Breast epithelium (tissue), 4 donors: ENCODE measurements around the gene CATSPER1. TPM values are rescaled to one million over a fixed set of nuclear protein-coding genes. Genes with fewer than 3 reads are reported as not detected.

Experiments
- DNase-seq, 2 donors: peaks; one replicate each; pipeline ENCODE4 v3.0.0-alpha.2; 2019; ENCODE audit warnings: low spot score in 2 of 2
- H3K27ac ChIP-seq, 2 donors: fragments of 200-600 bp; sonication (generic) in 1 of 2; one replicate each; pipeline ENCODE4 v1.5.1; 2016 to 2019; ENCODE audit warnings: mild to moderate bottlenecking in 1 of 2
- H3K27me3 ChIP-seq, 2 donors: fragments of 200-600 bp; sonication (generic) in 1 of 2; one replicate each; pipeline versions ENCODE4 v1.5.1 to v1.6.0; 2017 to 2019; ENCODE audit warnings: control low read depth in 1 of 2, mild to moderate bottlenecking in 1 of 2
- H3K36me3 ChIP-seq: fragments of 200-600 bp; one replicate; pipeline ENCODE4 v1.5.1; 2019
- H3K4me1 ChIP-seq, 2 donors: fragments of 200-600 bp; sonication (generic); one replicate each; pipeline ENCODE4 v1.5.1; 2016 to 2019; ENCODE audit warnings: control low read depth in 1 of 2
- H3K4me3 ChIP-seq, 3 donors: fragments of 200-600 bp; sonication (generic); 1 replicate in 2 of 3; 2 replicates in 1 of 3; pipeline ENCODE4 v1.5.1; 2016 to 2019; ENCODE audit warnings: mild to moderate bottlenecking in 3 of 3, moderate library complexity in 2 of 3
- H3K9me3 ChIP-seq, 2 donors: fragments of 200-600 bp; sonication (generic) in 1 of 2; one replicate each; pipeline ENCODE4 v1.5.1; 2016 to 2019; ENCODE audit warnings: control low read depth in 1 of 2
- CTCF ChIP-seq, 3 donors: fragments of 450-650 bp; IDR thresholded peaks; one replicate each; pipeline ENCODE4 v1.5.1; 2016 to 2017; ENCODE audit warnings: antibody characterized with exemption in 3 of 3, mild to moderate bottlenecking in 3 of 3, moderate library complexity in 3 of 3
- POLR2A ChIP-seq: fragments of 450-650 bp; IDR thresholded peaks from one replicate; pipeline ENCODE4 v1.6.1; 2016; ENCODE audit warnings: antibody characterized with exemption, mild to moderate bottlenecking, moderate library complexity
- POLR2AphosphoS5 ChIP-seq, 3 donors: sonication (generic); formaldehyde crosslinking; IDR thresholded peaks; one replicate each; pipeline ENCODE4 v1.6.1; 2017; ENCODE audit warnings: antibody characterized with exemption in 3 of 3
- intact Hi-C: fragments of 100-400 bp; cut with DNase I; formaldehyde crosslinking; loops from one replicate; pipeline ENCODE4 v1.15.1; 2023; ENCODE audit warnings: low total_unique reads
- total RNA-seq, 3 donors: library from RNA; depleted of rRNA; stranded (reverse); fragments of >200 nt; gene quantifications; one replicate each; pipeline ENCODE4 v1.1.0, GENCODE V29; 2016

Gene CATSPER1
- total RNA-seq, 3 donors from 2014 or later: 0.32 to 1.3 TPM; not detected in 1

- TF ChIP-seq CTCF (IDR thresholded peaks at IDR 0.05): peak; percentile 71 to 80 (median 72)
- TF ChIP-seq POLR2A: no peak
- Histone ChIP-seq H3K27me3 (no peaks in the 10 kb centered on the region), H3K9me3 (no peaks in the 10 kb centered on the region), H3K36me3 (peaks cover 14% of the 10 kb centered on the region), H3K4me3 (no peak overlapping the region), H3K4me1 (no peaks in the 10 kb centered on the region), H3K27ac (peak overlapping the region; percentile 88 to 98)
- intact Hi-C loops: no loop called here
- DNase-seq: peak; percentile 51 to 73
Observed at GRCh38 chr11:66068154-66068821, 42.0 kb upstream of the CATSPER1 start.

GRCh38 chr11:66067640-66068039 is 41.4 kb upstream of the CATSPER1 start:
- Histone ChIP-seq H3K27me3 (no peaks in the 10 kb centered on the region), H3K4me3 (no peak overlapping the region), H3K9me3 (no peaks in the 10 kb centered on the region), H3K36me3 (peaks cover 14% of the 10 kb centered on the region), H3K4me1 (no peaks in the 10 kb centered on the region), H3K27ac (peak overlapping the region; percentile 88 to 98)
- DNase-seq: no peak
- intact Hi-C loops: no loop called here
- TF ChIP-seq POLR2A (no peak), CTCF (IDR thresholded peaks at IDR 0.05) (no peak)

GRCh38 chr11:66066751-66067150 is 40.5 kb upstream of the CATSPER1 start:
- TF ChIP-seq POLR2AphosphoS5 (IDR thresholded peaks at IDR 0.05): no peak
- TF ChIP-seq CTCF (IDR thresholded peaks at IDR 0.05): no peak
- no peak for TF ChIP-seq POLR2A
- peaks cover 14% of the 10 kb centered on the region for H3K36me3 ChIP-seq
- H3K27me3 ChIP-seq: no peaks in the 10 kb centered on the region
- H3K27ac ChIP-seq: no peak overlapping the region
- no peaks in the 10 kb centered on the region for H3K4me1 ChIP-seq
- intact Hi-C loops: no loop called here
- H3K9me3 ChIP-seq: no peaks in the 10 kb centered on the region
- H3K4me3 ChIP-seq: no peak overlapping the region
- no peak for DNase-seq

GRCh38 chr11:66064571-66064970 is 38.3 kb upstream of the CATSPER1 start:
- peaks cover 14% of the 10 kb centered on the region for H3K36me3 ChIP-seq
- no peak overlapping the region for H3K4me3 ChIP-seq
- no peaks in the 10 kb centered on the region for H3K4me1 ChIP-seq
- TF ChIP-seq POLR2AphosphoS5 (IDR thresholded peaks at IDR 0.05): no peak
- TF ChIP-seq POLR2A: no peak
- TF ChIP-seq CTCF (IDR thresholded peaks at IDR 0.05): no peak
- H3K27ac ChIP-seq: no peak overlapping the region
- no peaks in the 10 kb centered on the region for H3K9me3 ChIP-seq
- DNase-seq: no peak
- intact Hi-C loops: no loop called here
- no peaks in the 10 kb centered on the region for H3K27me3 ChIP-seq

- TF ChIP-seq POLR2AphosphoS5 (IDR thresholded peaks at IDR 0.05): no peak
- TF ChIP-seq POLR2A: no peak
- no peak for TF ChIP-seq CTCF (IDR thresholded peaks at IDR 0.05)
- no peak overlapping the region for H3K27ac ChIP-seq
- H3K4me1 ChIP-seq: no peaks in the 10 kb centered on the region
- H3K36me3 ChIP-seq: peaks cover 17% of the 10 kb centered on the region
- no peak for DNase-seq
- H3K9me3 ChIP-seq: no peaks in the 10 kb centered on the region
- no peak overlapping the region for H3K4me3 ChIP-seq
- no peaks in the 10 kb centered on the region for H3K27me3 ChIP-seq
- intact Hi-C loops: no loop called here
Observed at GRCh38 chr11:66063900-66064299, 37.6 kb upstream of the CATSPER1 start.
